Astrocyte of the cerebellum (primary cell): Measurements from ENCODE around the gene SLC18A2.
A peak's percentile ranks its signal among the peaks of the same experiment; 100 is the strongest.

ENCODE experiments used
- DNase-seq: peaks from one replicate; pipeline ENCODE4 v3.0.0-alpha.2; 2011; ENCODE audit warnings: low read depth
- H3K4me3 ChIP-seq: 2 replicates; pipeline ENCODE4 v1.5.1; 2011; ENCODE audit warnings: mild to moderate bottlenecking, low read depth, low read length, moderate library complexity
- CTCF ChIP-seq: IDR thresholded peaks from 2 replicates; pipeline ENCODE4 v1.5.1; 2012; ENCODE audit warnings: low read length, low read depth, moderate library complexity, mild to moderate bottlenecking; ENCODE audit errors: missing control alignments
- in situ Hi-C: cut with HindIII; loops from 2 replicates; pipeline ENCODE4 v1.10.0; 2017; ENCODE audit warnings: low sequenced_read_pairs

SLC18A2 gene

GRCh38 chr10:117266812-117267211, 25.9 kb downstream of the SLC18A2 start:
- in situ Hi-C loops: no loop called here
- no peak for TF ChIP-seq CTCF
- DNase-seq: no peak
- no peak overlapping the region for H3K4me3 ChIP-seq

GRCh38 chr10:117268258-117268657, 27.3 kb downstream of the SLC18A2 start:
- TF ChIP-seq CTCF: no peak
- DNase-seq: no peak
- no peak overlapping the region for H3K4me3 ChIP-seq
- in situ Hi-C loops: no loop called here

- no peak for TF ChIP-seq CTCF
- no peak overlapping the region for H3K4me3 ChIP-seq
- DNase-seq: no peak
- in situ Hi-C loops: no loop called here
These were observed 28.0 kb downstream of the SLC18A2 start for GRCh38 chr10:117268907-117269306.

GRCh38 chr10:117271427-117271826, 30.5 kb downstream of the SLC18A2 start:
- DNase-seq: peak; percentile 1
- in situ Hi-C loops: no loop called here
- TF ChIP-seq CTCF: no peak

GRCh38 chr10:117272195-117273076, 31.5 kb downstream of the SLC18A2 start:
- H3K4me3 ChIP-seq: no peak overlapping the region
- no peak for DNase-seq
- no peak for TF ChIP-seq CTCF
- in situ Hi-C loops: no loop called here

More at GRCh38 chr10:117271427-117271826, 30.5 kb downstream of the SLC18A2 start:
- no peak overlapping the region for H3K4me3 ChIP-seq

GRCh38 chr10:117273980-117274379, 33.1 kb downstream of the SLC18A2 start:
- H3K4me3 ChIP-seq: no peak overlapping the region
- no peak for TF ChIP-seq CTCF
- DNase-seq: no peak
- in situ Hi-C loops: no loop called here
